ENCODE data around the gene UBTD2.
"Not testable (repeated sequence)": the region's sequence is repeated elsewhere in the genome, so short reads cannot be mapped to it uniquely, and the experiment has no call there.

The UBTD2 gene

GRCh38 chr5:172283020-172283861, at the start of gene UBTD2:
Gene UBTD2, minus strand, starts transcription at chr5:172283764. Its CDS starts 99 bp downstream, at chr5:172283665.
- FAIRE-seq (no peak), DNase-seq (ENCODE audit: insufficient read length, low spot score) (peak; percentile 75)

- DNase-seq (ENCODE audit: insufficient read length, low spot score); FAIRE-seq: not testable (repeated sequence)
Measured at GRCh38 chr5:172326901-172327300, 43.3 kb upstream of the UBTD2 start.

DNA sequence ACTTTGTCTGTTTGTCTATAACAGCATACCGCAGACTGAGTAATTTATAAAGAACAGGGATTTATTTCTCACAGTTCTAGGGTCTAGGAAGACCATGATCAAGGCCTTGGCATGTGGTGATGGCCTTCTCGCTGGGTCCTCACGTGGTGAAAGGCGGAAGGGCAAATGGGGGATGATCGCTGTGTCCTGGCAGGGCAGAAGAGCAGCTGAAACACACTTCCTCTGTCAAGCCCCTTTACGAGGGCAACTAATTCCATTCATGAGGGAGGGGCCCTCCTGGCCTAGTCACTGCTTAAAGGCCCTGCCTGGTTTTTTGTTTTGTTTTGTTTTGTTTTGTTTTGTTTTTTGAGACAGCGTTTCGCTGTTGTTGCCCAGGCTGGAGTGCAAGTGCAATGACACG, 41.9 kb upstream of the UBTD2 start:
- FAIRE-seq (no peak), DNase-seq (ENCODE audit: insufficient read length, low spot score) (no peak)

- no peak for FAIRE-seq
Measured at GRCh38 chr5:172322028-172322965, 38.7 kb upstream of the UBTD2 start.

DNA sequence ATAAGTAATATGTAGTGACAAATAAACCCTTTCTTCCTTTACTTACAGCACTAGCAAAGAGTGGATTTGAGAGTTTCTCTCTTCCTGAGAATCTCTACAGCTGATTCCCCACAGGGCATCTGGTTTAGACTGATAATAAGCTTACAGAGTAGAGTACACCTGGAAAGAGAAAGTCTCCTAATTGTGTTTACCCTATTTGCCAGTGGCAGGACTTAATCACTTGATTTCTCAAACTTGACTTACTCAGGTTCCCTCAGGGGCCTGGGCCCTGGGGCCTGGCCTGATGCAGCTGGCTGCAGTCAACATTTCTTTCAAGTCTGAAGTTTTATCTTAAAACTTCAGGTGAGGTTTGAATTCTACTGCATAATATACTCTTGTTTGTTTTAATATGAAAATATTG, 38.0 kb upstream of the UBTD2 start:
- FAIRE-seq (no peak), DNase-seq (ENCODE audit: insufficient read length, low spot score) (no peak)

More at GRCh38 chr5:172322028-172322965, 38.7 kb upstream of the UBTD2 start:
- DNase-seq (ENCODE audit: insufficient read length, low spot score), result no peak

GRCh38 chr5:172319708-172320441, 36.3 kb upstream of the UBTD2 start:
- FAIRE-seq, result no peak
- DNase-seq (ENCODE audit: insufficient read length, low spot score), result no peak

DNA sequence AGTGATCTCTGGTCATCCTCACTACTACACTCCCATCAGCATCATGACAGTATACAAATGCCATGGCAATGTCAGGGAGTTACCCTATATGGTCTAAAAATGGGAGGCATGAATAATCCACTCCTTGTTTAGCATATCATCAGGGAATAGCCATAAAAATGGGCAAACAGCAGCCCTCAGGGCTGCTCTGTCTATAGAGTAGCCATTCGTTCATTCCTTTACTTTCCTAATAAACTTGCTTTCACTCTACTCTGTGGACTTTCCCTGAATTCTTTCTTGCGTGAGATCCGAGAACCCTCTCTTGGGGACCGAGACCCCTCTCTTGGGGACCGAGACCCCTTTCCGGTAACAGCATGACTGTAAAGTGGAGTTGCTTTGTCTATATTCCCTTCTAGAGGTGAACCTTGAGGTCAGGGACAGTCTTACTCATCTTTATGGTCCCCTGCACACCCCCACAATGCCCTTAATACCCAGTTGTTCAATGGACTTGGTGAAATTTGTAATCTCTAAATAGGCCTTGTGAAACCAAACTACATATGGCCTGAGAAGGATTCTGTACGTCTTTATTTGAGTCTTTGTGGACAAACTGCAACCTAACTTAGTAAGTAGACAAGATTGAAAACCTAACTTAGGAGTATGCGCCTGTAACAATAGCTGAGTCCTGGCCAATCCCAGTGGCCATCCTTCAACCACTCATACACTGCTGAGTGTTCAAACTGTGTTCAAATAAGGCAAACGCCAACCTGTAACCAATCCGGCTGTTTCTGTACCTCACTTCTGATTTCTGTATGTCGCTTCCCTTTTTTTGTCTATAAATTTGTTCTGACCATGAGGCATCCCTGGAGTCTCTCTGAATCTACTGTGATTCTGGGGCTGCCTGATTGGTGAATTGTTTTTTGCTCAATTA, 32.3 kb upstream of the UBTD2 start:
- no peak for DNase-seq (ENCODE audit: insufficient read length, low spot score)
- no peak for FAIRE-seq

- DNase-seq (ENCODE audit: insufficient read length, low spot score), result no peak
- no peak for FAIRE-seq
Measured at GRCh38 chr5:172313915-172314314, 30.4 kb upstream of the UBTD2 start.

DNA sequence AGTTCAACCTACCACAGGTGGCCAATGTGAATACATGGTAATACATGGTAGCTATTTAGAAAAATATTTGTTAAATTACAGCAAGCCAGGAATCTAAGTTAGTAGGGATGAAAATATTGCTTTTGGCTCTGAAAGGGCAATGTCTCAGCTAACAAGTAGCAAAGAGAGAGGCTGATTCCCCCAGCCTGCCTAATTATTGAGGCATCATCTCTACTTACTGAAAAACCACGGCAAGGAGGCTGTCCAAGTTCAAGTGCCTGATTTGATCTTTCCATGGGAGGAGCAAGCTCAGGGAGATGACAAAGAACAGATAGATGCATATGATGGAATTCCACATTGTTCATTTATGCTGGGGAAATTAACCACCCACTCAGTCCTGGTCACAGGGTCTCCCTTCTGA, 28.7 kb upstream of the UBTD2 start:
- FAIRE-seq (no peak), DNase-seq (ENCODE audit: insufficient read length, low spot score) (no peak)

DNA sequence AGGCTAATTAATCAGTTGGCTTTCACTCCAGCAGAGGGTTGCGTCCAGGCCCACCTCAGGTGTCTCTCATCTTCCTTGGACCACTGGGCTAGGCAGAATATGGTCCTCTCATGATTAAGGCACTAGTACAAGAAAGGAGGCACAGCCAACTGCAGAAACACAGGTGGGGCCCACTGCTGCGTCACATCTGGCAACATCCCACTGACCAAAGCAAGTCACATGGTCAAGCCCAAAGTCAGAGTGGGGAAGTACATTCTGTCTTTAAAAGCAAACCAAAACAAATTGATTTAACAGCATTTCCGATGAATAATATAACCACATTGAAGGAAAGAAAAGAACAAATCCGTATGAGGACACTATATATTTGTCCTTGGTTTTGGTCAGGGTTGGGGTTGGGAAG, 28.0 kb upstream of the UBTD2 start:
- FAIRE-seq (no peak), DNase-seq (ENCODE audit: insufficient read length, low spot score) (no peak)

GRCh38 chr5:172311026-172311425, 27.5 kb upstream of the UBTD2 start:
- FAIRE-seq, result no peak
- no peak for DNase-seq (ENCODE audit: insufficient read length, low spot score)

DNA sequence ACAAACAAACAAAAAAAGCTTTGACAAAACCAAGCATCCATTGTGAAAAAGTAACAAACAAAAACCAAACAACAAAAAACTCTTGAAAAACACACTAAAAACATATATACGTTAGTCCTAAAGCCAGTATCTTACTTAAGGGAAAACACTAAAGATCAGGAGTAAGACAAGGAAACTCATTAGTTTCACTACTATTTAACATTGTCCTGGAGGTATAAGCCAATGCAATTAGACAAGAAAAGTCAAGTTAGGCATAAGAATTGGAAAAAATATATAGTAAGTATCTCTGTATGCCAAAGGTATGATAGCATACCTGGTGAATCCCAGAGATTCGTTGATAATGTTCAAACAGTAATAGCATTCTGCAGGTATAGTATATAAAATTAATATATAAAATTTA, 21.8 kb upstream of the UBTD2 start:
- no peak for FAIRE-seq
- no peak for DNase-seq (ENCODE audit: insufficient read length, low spot score)

DNA sequence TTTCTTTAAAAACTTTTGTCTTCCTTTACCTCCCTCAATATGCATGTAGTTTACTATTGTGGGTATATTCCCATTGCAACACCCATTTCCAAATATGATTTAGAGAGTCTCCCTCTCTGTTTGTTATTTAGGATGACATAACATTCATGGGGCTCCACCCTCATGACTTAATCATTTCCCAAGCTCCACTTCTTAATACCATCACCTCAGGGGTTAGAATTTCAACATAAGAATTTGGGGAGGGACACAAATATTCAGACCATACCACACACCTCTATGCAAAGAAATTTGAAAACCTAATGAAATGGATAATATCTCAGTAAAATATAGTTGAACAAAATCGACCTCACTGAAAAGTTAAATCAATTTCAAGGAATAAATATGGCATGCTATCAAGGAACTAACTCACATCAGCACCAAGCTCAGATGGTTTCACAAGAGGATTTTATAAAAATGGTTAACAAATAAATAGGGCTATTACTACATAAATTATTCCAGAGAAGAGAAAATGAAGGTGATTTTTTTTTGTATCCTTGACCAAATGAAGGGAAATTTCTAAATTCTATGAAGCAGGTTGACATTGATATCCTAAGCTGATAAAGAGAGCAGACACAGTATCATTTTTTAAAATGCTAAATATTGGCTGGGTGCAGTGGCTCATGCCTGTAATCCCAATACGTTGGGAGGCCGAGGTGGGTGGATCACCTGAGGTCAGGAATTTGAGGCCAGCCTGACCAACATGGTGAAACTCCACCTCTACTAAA, 20.2 kb upstream of the UBTD2 start:
- DNase-seq (ENCODE audit: insufficient read length, low spot score), result no peak
- FAIRE-seq, result no peak

DNA sequence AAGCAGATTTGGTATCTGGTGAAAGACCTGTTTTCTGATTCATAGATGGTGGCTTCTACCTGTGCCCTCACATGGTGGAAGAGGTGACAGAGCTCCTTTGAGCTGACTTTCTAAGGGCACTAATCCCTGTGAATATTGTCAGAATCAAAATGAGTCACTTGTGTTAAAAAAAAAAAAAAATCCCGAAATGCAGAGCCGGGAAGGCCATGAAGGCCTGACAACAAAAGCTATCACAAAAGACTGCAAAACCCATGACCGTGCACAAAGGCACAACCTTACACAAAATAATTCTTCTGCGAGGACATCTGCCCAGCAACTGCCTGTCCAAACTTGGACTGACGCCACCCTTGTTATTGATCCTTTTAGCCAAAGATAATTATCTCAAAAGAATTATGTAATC, 19.6 kb upstream of the UBTD2 start:
- FAIRE-seq (no peak), DNase-seq (ENCODE audit: insufficient read length, low spot score) (no peak)

- FAIRE-seq, result no peak
Measured at GRCh38 chr5:172302047-172302710, 18.6 kb upstream of the UBTD2 start.

DNA sequence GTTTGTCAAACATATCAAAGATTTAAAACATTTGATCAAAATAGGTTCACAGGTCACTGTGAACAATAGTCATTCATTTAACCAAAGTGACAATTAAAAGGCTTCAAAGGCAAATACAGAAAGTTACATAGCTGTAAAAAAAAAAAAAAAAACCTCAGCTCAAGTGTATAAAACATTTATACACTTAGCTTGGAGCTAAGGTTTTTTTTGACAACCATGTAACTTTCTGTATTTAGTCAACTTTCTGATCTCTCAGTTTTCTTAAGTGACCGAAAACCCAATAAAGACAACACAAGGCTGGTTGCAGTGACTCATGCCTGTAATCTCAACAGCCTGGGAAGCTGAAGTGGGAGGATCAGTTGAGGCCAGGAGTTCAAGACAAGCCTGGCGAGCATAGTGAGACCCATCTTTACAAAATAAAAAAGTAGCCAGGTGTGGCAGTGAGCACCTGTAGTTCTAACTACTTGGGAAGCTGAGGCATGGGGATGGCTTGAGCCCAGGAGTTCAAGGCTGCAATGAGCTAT, 16.4 kb upstream of the UBTD2 start:
- DNase-seq (ENCODE audit: insufficient read length, low spot score) (no peak), FAIRE-seq (no peak)

More at GRCh38 chr5:172302047-172302710, 18.6 kb upstream of the UBTD2 start:
- DNase-seq (ENCODE audit: insufficient read length, low spot score), result no peak

- DNase-seq (ENCODE audit: insufficient read length, low spot score) (no peak), FAIRE-seq (no peak)
Measured at GRCh38 chr5:172294831-172295230, 11.3 kb upstream of the UBTD2 start.

- DNase-seq (ENCODE audit: insufficient read length, low spot score) (no peak), FAIRE-seq (no peak)
Measured at GRCh38 chr5:172293745-172294342, 10.3 kb upstream of the UBTD2 start.

Data from HTR-8/SVneo (cell line).